ENCODE results near the gene OTUD6A.

Gene OTUD6A, protein sequence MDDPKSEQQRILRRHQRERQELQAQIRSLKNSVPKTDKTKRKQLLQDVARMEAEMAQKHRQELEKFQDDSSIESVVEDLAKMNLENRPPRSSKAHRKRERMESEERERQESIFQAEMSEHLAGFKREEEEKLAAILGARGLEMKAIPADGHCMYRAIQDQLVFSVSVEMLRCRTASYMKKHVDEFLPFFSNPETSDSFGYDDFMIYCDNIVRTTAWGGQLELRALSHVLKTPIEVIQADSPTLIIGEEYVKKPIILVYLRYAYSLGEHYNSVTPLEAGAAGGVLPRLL

GRCh38 chrX:70062076-70062475 lies at the start of gene OTUD6A:
TSS of gene OTUD6A (plus strand) at chrX:70062457. CDS start at chrX:70062525, 68 bp downstream.
- no peak for DNase-seq

DNA sequence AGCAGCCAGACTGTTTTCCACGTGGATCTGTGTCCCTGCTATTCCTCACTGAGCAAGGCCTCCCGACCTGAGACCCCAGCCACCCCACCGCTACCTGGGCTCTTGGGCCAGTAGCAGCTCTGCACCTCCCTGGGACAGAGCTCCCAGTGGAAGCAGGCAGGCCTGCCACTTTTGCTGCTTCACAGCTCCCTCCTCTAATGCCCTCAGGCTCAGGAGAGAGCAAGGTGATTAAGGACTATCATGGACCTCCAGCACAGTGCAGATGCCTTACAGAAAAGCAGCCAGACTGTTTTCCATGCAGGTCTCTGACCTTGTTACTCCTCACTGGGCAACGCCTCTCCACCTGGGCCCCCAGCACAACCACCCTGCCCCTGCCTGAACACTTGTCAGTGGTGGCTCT lies 49.5 kb upstream of the OTUD6A start:
- no peak for DNase-seq

DNA sequence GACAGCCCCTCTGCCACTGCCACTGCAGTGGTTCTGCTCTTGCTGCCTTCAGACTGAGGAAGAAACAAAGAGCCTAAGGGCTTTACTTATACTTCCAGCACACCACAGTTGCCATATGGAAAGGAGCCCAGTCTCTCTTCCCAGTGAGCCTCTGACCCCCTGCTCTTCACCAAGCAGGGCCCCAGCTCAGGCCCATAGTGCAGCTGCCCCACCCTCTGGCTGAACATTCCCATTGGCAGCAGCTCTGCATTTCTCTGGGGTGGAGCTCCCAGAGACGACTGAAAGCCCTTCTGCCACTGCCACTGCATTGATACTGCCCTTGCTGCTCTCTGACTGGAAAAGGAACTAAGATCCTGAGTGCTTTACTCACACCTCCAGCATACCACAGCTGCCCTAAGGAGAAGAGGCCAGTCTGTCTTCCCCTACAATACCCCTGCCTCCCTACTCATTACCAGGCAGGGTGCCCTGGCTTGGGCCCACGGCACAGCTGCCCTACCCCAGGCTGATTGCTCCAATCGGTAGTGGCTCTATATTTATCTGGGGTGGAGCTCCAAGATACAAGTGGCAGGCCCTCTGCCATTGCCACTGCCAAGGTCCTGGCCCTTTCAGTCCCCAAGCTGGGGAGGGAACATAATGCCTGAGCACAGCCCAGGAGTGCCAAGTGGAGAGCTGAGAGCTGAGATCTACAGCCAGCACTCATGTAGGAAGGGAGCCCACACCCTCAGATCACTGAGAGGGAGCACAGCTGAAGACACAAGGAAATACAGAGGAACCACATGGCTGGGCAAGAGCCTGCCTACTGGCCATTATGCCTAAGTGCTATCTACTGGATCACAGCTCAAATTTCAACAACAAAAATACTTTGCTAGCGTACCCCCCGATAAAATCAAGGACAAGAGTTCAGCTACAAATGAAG lies 48.5 kb upstream of the OTUD6A start:
- no peak for DNase-seq

DNA sequence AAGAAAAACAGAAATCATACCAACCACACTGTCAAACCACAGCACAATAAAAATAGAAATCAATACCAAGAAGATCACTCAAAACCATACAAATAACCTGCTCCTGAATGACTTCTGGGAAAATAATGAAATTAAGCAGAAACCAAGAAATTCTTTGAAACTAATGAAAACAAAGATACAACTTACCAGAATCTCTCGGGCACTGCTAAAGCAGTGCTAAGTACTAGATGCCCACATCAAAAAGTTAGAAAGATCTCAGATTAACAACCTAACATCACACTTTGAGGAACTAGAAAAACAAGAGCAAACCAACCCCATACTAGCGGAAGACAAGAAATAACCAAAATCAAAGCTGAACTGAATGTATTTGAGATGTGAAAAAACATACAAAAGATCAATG lies 45.7 kb upstream of the OTUD6A start:
- no peak for DNase-seq

DNA sequence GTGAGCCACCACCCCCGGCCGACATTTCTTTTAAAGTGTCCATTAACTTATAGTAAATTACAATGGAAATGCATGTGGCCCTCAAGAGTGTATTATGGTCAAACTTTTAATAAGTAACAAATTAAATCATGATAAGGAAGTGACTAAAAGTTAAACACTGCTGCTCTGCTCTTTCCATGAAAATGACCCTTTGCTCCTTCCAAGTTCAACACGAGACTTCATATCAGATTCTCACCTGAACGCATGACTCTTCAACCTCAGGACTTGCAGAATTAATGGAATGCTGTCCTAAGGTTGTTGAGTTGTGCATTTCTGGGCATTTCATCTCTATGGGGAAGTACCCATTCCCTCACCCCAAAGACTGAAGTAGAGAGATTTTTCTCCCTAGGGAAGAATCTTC lies 39.6 kb upstream of the OTUD6A start:
- no peak for DNase-seq

DNA sequence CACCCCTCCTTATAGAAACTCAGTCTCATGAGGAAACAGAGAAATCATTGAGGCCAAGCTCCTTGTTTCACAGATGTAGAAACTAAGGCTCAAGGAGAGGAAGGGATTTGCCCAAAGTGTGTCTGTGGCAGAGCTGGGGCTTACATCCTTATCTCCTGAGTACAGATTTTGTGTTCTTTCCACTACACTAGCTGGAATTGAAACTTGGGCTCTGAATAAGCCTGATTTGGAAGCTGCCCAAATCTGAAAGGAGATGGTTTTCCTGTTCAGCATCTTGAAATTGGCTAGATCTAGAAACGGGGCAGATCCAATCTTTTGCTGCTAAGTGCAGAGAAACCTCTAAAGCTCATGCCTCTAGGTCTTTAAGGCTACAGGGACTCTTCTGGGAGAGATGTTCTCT lies 36.8 kb upstream of the OTUD6A start:
- no peak for DNase-seq

- no peak for DNase-seq
Measured at GRCh38 chrX:70026112-70026850, 36.0 kb upstream of the OTUD6A start.

- no peak for DNase-seq
Measured at GRCh38 chrX:70026851-70027200, 35.4 kb upstream of the OTUD6A start.

DNA sequence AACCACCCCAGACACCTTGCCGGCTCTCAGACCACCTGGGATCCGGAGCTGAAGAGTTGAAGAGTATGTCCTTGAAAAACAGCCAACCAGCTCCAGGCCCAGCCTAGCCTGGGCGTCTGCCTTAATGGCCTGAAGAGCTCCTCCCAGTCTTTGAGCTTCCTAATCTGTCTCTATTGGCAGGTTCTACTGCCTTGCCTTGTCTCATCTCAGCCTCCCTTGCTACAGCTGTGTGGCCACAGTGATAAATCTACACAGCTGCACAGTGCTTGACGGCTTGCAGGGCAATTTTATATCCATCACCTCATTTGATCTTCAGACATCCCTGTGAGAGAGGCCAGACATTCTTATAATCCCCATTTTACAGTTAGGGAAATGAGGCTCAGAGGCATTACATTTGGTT lies 32.4 kb upstream of the OTUD6A start:
- DNase-seq, result no peak

DNA sequence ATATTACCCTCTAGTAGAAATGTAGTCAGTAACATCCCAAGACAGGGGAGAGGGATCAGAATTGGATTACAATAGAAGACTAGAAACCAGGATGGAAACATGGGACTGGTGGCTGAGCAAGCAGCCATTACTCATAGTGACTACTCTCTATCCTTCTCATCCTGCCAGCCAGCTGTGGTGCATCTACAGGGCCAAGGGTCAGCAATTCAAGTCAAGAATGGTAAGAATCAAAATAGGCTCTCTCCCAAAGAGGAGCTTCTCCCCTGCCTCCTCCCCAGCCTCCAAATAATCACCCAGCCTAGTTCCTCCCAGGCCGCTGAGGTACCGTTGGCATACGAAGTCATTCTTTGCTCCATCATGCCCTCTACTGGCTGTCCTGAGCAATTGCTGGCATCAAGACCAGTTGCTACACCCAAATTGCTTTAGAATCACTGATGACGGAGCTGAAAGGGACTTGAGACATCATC lies 31.9 kb upstream of the OTUD6A start:
- DNase-seq, result no peak

DNA sequence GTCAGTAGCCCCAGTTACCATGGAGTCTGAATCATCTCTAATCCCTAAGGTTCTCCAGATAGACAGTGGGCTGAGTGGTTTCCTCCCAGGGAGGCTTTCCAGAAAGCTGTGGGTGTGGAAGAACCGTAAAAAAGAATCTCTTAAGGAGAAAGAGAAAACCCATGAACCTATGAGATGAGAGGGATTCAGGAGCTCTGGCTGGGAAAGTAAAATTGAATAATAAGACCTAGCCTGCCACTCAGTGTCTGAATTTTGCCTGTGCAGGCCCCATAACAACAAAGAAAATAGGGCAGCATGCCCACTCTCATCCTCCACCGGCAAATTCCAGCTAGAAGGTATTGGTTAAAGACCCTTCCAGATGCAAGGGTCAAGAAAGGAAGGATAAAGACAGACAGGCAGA lies 29.5 kb upstream of the OTUD6A start:
- DNase-seq, result no peak

- no peak for DNase-seq
Measured at GRCh38 chrX:70033348-70034051, 28.8 kb upstream of the OTUD6A start.

DNA sequence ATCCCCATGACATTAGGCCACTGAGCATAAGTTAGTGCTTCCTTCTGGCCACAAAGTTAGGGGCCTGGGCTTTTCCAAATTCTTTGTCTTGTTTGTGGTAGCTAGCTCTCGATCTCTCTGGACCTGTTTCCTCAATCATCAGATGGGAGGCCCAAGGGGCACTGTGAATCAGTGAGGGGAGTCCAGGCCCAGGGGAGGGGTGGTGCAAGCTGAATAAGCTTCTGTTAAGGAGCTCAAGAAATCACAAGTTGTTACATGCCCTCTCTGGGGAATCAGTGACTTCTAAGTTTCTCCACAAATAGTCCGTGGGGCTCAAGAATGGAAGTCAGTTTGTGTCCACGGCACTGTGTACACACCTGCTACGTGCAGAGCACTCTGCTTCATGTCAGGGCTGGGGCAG lies 27.6 kb upstream of the OTUD6A start:
- no peak for DNase-seq

DNA sequence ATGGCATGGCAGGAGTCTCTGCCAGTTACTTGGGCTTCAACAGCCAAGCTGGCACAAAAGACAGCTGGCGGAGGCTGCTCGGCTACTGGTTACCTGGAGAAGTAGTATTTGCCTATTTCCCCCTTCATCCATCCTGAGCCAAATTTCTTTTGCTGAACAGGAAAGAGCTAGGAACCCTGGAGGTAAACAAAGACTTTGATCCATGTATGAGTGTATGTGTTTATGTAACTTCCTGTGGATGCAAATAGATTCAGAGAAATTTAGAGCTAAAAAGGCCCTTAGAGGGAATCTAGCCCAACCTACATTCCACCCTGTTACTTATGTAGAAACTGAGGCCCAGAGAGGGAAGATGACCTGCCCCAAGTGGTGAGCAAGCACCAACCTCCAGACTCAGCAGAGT lies 23.7 kb upstream of the OTUD6A start:
- DNase-seq, result no peak

- DNase-seq, result no peak
Measured at GRCh38 chrX:70038951-70039350, 23.3 kb upstream of the OTUD6A start.

DNA sequence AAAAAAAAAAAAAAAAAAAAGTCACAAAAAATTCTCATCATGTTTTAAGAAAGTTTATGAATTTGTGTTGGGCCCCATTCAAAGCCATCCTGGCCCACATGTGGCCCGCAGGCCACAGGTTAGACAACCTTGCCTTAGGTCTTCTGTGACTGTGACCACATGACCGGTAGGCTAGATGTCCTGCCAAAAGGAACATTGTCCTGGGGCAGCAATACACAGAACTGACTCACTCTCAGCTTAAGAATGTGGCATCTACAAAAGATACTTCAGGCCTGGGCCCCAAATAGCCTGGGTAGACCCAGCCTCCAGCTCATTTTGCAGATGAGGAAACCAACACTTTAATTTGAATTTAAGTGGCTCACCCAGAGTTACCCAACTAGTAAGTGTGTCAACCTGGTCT lies 22.5 kb upstream of the OTUD6A start:
- DNase-seq, result no peak

GRCh38 chrX:70041993-70042392 lies 20.3 kb upstream of the OTUD6A start:
- DNase-seq, result no peak

DNA sequence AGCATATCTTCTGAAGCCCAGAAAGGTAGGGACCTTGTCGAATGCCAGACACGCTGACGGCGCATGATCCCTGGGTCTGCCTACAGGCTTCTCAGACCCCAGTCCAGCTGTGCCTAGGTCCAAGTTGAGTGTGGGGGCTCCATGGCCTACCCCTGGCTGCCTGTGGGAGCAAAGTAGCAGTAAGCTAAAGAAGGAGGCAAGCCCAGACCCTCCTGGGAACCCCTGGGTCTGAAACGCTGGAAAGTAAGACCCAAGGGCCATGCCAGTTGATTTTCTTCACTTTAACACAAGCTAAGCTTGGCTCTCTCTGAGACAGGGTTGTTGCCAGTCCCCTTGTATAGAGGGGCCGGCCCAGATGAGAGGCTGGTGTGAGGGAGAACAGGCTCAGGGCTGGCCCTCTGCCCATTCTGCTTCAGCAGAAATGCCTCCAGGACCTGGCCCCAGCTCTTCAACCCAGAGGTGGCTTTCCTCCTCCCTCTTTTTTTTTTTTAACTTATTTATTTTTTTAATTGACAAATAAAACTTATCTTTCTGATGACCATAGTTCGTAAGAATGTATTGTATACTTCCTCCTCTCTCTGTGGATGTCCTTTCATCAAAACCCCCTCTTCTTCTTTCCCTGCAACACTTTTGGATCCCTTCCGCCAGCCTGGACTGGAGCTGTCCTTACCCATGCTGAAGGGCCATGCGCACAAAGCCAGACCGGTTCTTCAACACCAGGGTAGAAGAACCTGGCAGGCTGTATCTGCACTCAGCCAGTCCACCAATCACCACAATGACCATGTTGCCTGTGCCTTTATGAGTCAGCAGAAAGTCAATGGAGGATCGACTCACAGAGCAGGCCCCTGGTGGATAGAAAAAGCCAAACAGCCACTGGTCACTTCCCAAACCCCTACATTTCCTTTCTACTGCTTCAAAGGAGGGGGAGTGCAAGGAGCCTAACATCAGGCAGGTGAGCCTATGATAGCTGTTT lies 19.6 kb upstream of the OTUD6A start:
- no peak for DNase-seq

DNA sequence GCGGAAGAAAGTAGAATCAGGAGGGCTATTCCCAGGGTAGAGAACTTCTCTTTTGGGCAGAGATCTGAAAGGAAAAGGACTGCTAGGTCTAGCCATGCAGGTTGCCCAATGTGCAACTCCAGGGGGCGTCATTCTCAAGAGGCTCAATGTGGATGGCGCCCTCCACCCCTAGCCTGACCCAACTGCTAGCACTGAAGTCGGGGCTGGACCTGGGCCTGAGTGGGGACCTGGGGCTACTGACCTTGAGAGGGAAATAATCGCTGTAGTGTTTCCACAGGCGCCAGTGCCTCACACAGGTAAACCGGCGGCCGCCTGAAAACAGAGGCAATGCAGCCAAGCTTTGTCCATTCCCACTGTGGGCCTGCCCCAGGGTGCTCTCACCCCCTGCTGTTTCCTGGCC lies 18.6 kb upstream of the OTUD6A start:
- no peak for DNase-seq

DNA sequence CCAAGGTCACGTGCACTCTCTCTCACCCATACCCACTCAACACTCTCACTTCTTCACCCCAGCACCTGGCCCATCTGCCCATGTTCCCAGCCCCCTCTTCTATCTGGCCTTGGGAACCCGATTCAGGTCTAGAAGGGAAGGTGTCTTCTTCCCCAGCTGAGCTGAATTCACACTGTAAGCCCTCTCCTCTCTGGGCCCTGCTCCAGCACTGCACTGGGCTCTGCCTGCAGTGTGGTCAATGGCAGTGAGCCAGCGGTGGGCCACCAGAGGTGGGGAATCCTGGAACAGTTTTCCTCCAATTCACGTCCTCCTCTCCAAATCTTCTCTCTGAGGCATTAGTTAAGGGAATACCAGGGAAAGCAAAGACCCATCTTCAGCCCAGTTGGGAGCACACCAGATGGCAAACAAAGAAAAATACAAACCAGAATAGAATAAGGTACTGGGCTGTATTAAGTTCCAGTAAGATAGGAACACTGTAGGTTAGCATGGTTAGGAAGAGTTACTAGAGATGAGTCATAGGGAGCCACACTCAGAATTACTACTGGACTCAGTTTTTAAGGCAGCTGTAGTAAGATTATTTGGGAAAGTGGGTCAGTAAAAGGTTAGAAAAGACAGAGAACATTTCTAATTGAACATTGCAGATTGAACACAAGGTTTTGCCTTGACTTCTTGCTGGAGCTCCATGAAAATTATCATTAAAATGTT lies 17.6 kb upstream of the OTUD6A start:
- DNase-seq, result no peak

GRCh38 chrX:70046978-70047377 lies 15.3 kb upstream of the OTUD6A start:
- DNase-seq, result no peak

Measured in activated CD4-positive, alpha-beta T cell treated with anti-CD3 and anti-CD28 coated beads for 1 hour (primary cell).